Measurements from ENCODE around the gene RUNX1. TPM values are rescaled to one million over a fixed set of nuclear protein-coding genes. Genes with fewer than 3 reads are reported as not detected.

The RUNX1 gene
- total and polyA plus RNA-seq, 2 donors (not counting 1 experiment from before 2014, with no cell fraction given) = 26.3 to 73.0 TPM

DNA sequence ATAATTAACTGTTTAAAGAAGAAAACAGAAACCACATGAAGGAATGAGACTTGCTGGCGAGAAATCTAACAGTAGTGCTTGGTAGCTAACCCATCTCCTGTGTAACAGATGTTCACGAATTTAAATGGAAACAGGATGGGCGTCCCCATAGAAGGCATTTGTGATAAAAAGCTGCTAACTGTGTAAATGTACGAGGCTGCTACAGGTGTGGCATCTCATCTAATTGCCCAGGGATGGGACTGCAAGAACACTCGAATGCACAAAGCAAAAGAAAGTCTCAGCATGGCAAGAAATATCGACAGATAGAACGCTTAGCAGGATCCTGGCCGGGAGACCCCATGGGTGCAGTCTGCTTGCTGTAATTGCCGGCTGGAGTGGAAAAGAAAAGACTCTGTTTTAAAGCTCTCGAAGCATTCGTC is 112.7 kb downstream of the RUNX1 start:
- no peaks in the 10 kb centered on the region for H3K27me3 Mint-ChIP-seq
- no peaks in the 10 kb centered on the region for H3K27me3 ChIP-seq (replicated peaks in 1 of 4; ENCODE audit: control extremely low read depth in 1 of 4, control insufficient read depth in 3 of 4, insufficient read depth in 4 of 4, low read length in 3 of 4)
- no peaks in the 10 kb centered on the region for H4K20me1 ChIP-seq (ENCODE audit: control insufficient read depth, insufficient read depth, low read length, poor library complexity, severe bottlenecking)
- H3K4me1 Mint-ChIP-seq = peaks cover 77% of the 10 kb centered on the region
- H3K4me3 Mint-ChIP-seq = peak overlapping the region; percentile 17
- H3K9me3 Mint-ChIP-seq (ENCODE audit: insufficient read depth) = no peaks in the 10 kb centered on the region
- peak overlapping the region in 1 of 2 donors; percentile 92 for H3K27ac ChIP-seq (ENCODE audit: low read length in 2 of 2)
- H3K36me3 ChIP-seq (replicated peaks in 1 of 2; ENCODE audit: control extremely low read depth in 1 of 2, control insufficient read depth in 1 of 2, extremely low read depth in 1 of 2, insufficient read depth in 2 of 2, low read length in 1 of 2) = no peaks in the 10 kb centered on the region
- H3K9me3 ChIP-seq (ENCODE audit: control extremely low read depth in 1 of 3, control insufficient read depth in 2 of 3, insufficient read depth in 1 of 3, low read length in 2 of 3) = no peaks in the 10 kb centered on the region
- H3K79me2 ChIP-seq (ENCODE audit: control insufficient read depth, insufficient read depth, low read length) = peaks cover 62% of the 10 kb centered on the region
- CTCF ChIA-PET = interaction anchor here (1.3 kb wide), 1 partner anchor 115 kb away, joined by 6 read pairs; no protein-coding TSS in a partner anchor
- POLR2A ChIA-PET = interaction anchor here (0.6 kb wide), 1 partner anchor 121 kb away, joined by 7 read pairs; no protein-coding TSS in a partner anchor
- ATAC-seq (ENCODE audit: low read depth) (no peak), DNase-seq (no peak)
- peaks cover 37 to 40% of the 10 kb centered on the region in 2 donors for H3K4me1 ChIP-seq (ENCODE audit: control insufficient read depth in 2 of 2, insufficient read depth in 2 of 2, low read length in 2 of 2)
- peak overlapping the region; percentile 63 for H3K27ac Mint-ChIP-seq
- peak overlapping the region; percentile 24 for H2AFZ ChIP-seq (ENCODE audit: insufficient read depth, low read depth, low read length, poor library complexity, severe bottlenecking)
- intact Hi-C loops (cut with micrococcal nuclease) = loop anchor here (10.0 kb wide), 1 partner anchor 48 kb away; no protein-coding TSS in a partner anchor
- H3K4me3 ChIP-seq (ENCODE audit: control extremely low read depth in 1 of 5, extremely low read depth in 1 of 5, insufficient read depth in 1 of 5, low read depth in 2 of 5, low read length in 4 of 5) = peak overlapping the region in 1 of 5 experiments; percentile 15
- no peak for TF ChIP-seq EZH2 (IDR thresholded peaks at IDR 0.05; ENCODE audit: borderline replicate concordance, insufficient read depth, low read depth, low read length, poor library complexity, severe bottlenecking)
- no peak for TF ChIP-seq CTCF (IDR thresholded peaks at IDR 0.05)
- 22% methylated on average over 7 of the region's 11 CpGs for WGBS (ENCODE audit: insufficient coverage)
- H3K4me2 ChIP-seq (replicated peaks; ENCODE audit: low read depth, low read length, poor library complexity, severe bottlenecking) = peak overlapping the region; percentile 50
- no peak overlapping the region for H3K9ac ChIP-seq (ENCODE audit: low read length)

GRCh38 chr21:34935898-34936297 is 113.2 kb downstream of the RUNX1 start:
- ATAC-seq (ENCODE audit: low read depth) (no peak), DNase-seq (no peak)
- Mint-ChIP-seq H3K4me3 (no peak overlapping the region), H3K27me3 (no peaks in the 10 kb centered on the region), H3K9me3 (ENCODE audit: insufficient read depth) (no peaks in the 10 kb centered on the region), H3K4me1 (peaks cover 75% of the 10 kb centered on the region), H3K27ac (peak overlapping the region; percentile 70)
- Histone ChIP-seq H3K4me3 (ENCODE audit: control extremely low read depth in 1 of 5, extremely low read depth in 1 of 5, insufficient read depth in 1 of 5, low read depth in 2 of 5, low read length in 4 of 5) (no peak overlapping the region), H3K36me3 (replicated peaks in 1 of 2; ENCODE audit: control extremely low read depth in 1 of 2, control insufficient read depth in 1 of 2, extremely low read depth in 1 of 2, insufficient read depth in 2 of 2, low read length in 1 of 2) (no peaks in the 10 kb centered on the region), H3K9ac (ENCODE audit: low read length) (no peak overlapping the region), H3K4me1 (ENCODE audit: control insufficient read depth in 2 of 2, insufficient read depth in 2 of 2, low read length in 2 of 2) (peaks cover 37 to 40% of the 10 kb centered on the region in 2 donors), H3K27ac (ENCODE audit: low read length in 2 of 2) (peak overlapping the region in 1 of 2 donors; percentile 92), H3K27me3 (replicated peaks in 1 of 4; ENCODE audit: control extremely low read depth in 1 of 4, control insufficient read depth in 3 of 4, insufficient read depth in 4 of 4, low read length in 3 of 4) (no peaks in the 10 kb centered on the region), H4K20me1 (ENCODE audit: control insufficient read depth, insufficient read depth, low read length, poor library complexity, severe bottlenecking) (no peaks in the 10 kb centered on the region), H2AFZ (ENCODE audit: insufficient read depth, low read depth, low read length, poor library complexity, severe bottlenecking) (peak overlapping the region; percentile 24), H3K9me3 (ENCODE audit: control extremely low read depth in 1 of 3, control insufficient read depth in 2 of 3, insufficient read depth in 1 of 3, low read length in 2 of 3) (no peaks in the 10 kb centered on the region), H3K79me2 (ENCODE audit: control insufficient read depth, insufficient read depth, low read length) (peaks cover 61% of the 10 kb centered on the region), H3K4me2 (replicated peaks; ENCODE audit: low read depth, low read length, poor library complexity, severe bottlenecking) (peak overlapping the region; percentile 50)
- CTCF ChIA-PET = interaction anchor here (0.7 to 1.3 kb wide), 2 partner anchors 34 to 115 kb away, joined by 3 to 6 read pairs; no protein-coding TSS in a partner anchor
- no peak for TF ChIP-seq CTCF (IDR thresholded peaks at IDR 0.05)
- no peak for TF ChIP-seq EZH2 (IDR thresholded peaks at IDR 0.05; ENCODE audit: borderline replicate concordance, insufficient read depth, low read depth, low read length, poor library complexity, severe bottlenecking)
- POLR2A ChIA-PET = interaction anchor here (0.6 kb wide), 1 partner anchor 122 kb away, joined by 7 read pairs; no protein-coding TSS in a partner anchor
- 100% methylated on average over 1 of the region's 4 CpGs for WGBS (ENCODE audit: insufficient coverage)
- intact Hi-C loops (cut with micrococcal nuclease) = loop anchor here (2.0 to 10.0 kb wide), 2 partner anchors 49 to 113 kb away; partner anchors contain the start of gene RUNX1

Data from B cell (primary cell).